Panc1 (cell line): ENCODE measurements around the gene CBS.
"Not testable (repeated sequence)": the region's sequence is repeated elsewhere in the genome, so short reads cannot be mapped to it uniquely, and the experiment has no call there.

Experiments used
- POLR2AphosphoS5 ChIP-seq: IDR thresholded peaks from 2 replicates; pipeline ENCODE4 v1.6.1; 2012; ENCODE audit warnings: mild to moderate bottlenecking, low read depth, low read length, moderate library complexity
- REST ChIP-seq, 2 experiments: IDR thresholded peaks; 2 replicates each; pipeline ENCODE4 v1.6.1; 2011 to 2012; ENCODE audit warnings: low read depth in 2 of 2, control low read depth in 1 of 2, low read length in 1 of 2, mild to moderate bottlenecking in 1 of 2, moderate library complexity in 1 of 2; ENCODE audit not compliant: insufficient read depth in 1 of 2
- TCF7L2 ChIP-seq: IDR thresholded peaks from 2 replicates; pipeline ENCODE4 v1.6.1; 2011; ENCODE audit warnings: mild to moderate bottlenecking, low read depth, low read length, inconsistent platforms
- TF ChIP-seq, protein P1 (sequence below): fragments of 450-650 bp; IDR thresholded peaks from 2 replicates; pipeline ENCODE4 v1.5.1; 2017; ENCODE audit warnings: mild to moderate bottlenecking

- TF ChIP-seq, protein P1, sequence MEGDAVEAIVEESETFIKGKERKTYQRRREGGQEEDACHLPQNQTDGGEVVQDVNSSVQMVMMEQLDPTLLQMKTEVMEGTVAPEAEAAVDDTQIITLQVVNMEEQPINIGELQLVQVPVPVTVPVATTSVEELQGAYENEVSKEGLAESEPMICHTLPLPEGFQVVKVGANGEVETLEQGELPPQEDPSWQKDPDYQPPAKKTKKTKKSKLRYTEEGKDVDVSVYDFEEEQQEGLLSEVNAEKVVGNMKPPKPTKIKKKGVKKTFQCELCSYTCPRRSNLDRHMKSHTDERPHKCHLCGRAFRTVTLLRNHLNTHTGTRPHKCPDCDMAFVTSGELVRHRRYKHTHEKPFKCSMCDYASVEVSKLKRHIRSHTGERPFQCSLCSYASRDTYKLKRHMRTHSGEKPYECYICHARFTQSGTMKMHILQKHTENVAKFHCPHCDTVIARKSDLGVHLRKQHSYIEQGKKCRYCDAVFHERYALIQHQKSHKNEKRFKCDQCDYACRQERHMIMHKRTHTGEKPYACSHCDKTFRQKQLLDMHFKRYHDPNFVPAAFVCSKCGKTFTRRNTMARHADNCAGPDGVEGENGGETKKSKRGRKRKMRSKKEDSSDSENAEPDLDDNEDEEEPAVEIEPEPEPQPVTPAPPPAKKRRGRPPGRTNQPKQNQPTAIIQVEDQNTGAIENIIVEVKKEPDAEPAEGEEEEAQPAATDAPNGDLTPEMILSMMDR: not testable (repeated sequence)
- not testable (repeated sequence) for TF ChIP-seq POLR2AphosphoS5; REST (IDR thresholded peaks at IDR 0.05; ENCODE audit: insufficient read depth in 1 of 2, low read depth in 2 of 2, low read length in 1 of 2); TCF7L2
Observed at GRCh38 chr21:43104642-43105041, 29.0 kb upstream of the CBS start.
